Glomerular visceral epithelial cell (primary cell): ENCODE results near the gene SLC9B2.
"Not testable (repeated sequence)": the region's sequence is repeated elsewhere in the genome, so short reads cannot be mapped to it uniquely, and the experiment has no call there.

Source experiments
- DNase-seq: peaks from one replicate; pipeline ENCODE4 v3.0.0-alpha.2; 2016; ENCODE audit errors: extremely low spot score

SLC9B2 gene

DNA sequence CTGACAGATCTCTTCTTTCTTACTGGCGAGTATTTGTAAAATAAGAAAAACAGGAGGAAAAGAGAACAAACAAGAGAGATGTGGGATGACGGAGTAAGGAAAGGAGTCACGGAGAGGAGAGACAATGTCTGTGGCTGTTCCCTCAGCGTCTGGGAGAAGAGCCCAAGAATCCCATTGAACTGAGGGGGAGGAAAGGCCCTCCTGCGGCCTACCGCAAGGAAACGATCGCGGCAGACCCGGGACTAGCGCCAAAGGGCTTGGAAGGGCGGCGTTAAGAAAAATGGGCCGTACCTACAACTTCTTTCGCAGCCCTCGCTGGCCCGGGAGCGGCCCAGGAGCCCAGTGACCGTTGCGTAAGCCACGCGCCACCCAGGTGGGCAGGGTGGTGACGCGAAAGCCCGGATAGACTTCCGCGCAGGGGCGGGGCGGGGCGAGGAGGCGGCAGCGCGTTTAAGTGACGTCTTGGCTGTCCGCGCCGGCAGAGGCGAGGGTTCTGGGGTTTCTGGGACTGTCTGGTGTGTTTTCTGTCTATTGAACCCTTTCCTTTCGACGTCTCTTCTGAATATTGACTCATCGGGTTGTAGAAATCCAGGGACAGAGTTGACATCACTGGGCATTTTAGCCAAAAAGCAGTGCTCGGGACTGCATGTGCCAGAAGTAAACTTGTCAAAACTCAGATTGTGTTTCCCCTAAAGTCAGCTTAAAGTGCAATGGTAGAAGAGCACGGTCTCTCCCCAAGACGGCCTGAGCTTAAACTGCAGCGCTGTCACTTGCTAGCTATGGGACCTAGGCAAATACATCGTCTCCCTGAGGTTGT, 57.0 kb downstream of the SLC9B2 start, which contains the start of gene SLC9B1:
Gene SLC9B1, minus strand, starts transcription at position 398 of the 817 bp plus-strand sequence. CDS start 27,994 bp downstream, outside the sequence.
- DNase-seq = peak; percentile 99

DNA sequence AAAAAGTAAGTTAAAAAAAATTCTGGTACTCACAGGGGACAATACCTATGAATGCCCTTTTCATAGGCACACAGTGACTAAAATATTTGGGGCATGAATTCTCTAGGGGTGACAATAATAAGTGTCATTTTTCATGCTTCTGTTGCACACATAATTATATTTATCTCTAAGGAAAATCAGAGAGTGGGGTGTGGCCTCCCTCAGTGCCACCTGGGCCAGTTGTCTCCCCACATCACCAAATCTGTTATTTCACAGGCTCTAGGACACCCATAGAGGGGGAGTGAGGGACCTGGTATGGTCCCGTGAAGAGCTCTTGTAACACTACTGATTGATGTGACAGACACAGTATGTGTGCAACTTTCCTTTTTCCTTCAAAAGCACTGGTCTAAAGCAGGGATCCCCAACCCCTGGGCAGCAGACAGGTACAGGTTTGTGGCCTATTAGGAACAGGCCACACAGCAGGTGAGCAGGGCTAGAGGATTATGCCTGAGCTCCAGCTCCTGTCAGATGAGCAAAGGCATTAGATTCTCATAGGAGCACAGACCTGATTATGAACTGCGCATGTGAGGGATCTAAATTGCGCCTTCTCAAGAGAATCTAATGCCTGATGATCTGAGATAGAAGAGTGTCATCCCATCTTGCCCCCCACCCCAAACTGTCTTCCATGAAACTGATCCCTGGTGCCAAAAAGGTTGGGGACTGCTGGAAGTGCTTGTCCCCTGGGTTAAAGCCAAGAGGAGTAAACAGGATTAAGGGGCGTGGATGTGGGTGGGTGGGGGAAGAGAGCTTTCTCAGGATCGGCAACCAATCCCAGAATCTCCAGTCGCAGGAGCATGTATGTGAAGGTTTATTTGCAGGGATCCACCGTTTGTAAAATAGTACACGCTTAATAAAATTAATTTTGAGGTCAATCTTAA, 57.9 kb downstream of the SLC9B2 start:
- no peak for DNase-seq

DNA sequence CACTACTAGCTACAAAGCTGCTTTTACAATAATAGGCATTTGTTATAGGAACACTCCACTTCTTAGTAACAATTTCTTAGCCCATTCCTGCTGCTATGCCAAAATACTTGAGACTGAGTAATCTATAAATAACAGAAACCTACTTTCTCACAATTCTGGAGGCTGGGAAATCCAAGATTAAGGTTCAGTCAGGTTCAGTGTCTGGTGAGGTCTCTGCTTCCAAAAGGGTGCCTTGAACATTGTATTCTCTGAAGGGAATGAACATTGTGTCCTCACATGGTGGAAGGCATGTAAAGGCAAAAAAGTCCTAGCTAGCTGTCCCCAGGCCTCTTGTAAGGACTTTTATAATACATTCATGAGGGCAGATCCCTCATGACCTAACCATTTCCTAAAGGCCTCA, 64.0 kb downstream of the SLC9B2 start:
- no peak for DNase-seq

DNA sequence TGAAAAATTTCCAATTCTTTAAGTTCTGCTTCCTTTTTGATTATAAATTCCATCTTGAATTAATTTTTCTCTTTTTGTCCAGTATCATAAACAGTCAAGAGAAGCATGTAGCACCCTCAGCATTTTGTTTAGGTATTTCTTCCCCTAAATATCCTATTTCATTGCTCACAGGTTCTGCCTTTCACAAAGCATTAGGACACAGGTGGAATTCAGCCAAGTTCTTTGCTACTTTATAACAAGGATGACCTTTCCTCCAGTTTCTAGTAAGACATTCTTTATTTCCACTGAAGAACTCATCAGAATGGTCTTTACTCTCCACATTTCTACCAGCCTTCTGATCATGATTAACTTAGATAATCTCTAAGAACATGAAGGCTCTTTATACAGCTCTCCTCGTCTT, 64.5 kb downstream of the SLC9B2 start:
- no peak for DNase-seq

DNA sequence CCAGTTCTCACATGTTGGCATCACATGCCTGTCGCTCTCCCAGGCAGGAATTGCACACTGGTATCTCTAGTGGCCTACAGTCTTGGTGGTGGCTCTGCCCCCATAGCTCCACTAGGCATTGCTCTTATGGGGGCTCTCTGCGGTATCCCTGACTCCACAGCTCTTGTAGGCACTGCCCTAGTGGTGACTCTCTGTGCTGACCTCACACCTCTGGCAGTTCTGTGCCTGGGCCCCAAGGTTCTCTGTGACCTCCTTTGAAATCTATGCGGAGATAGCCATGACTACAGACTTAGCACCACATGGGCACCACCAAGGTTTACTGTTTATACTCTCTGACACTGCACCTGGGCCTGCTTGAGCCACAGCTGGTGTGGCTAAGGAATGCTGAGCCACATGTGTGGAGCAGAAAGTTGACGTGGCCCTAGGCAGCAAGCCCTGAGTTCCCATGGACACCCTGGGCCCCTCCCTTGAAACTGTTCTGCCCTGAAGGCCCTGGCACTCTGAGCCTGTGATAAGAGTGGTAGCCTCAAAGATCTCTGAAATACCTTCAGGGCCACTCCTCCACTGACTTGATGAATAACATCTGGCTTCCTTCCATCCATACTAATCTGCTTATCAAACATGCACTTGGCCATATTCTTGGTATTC, 65.1 kb downstream of the SLC9B2 start:
- no peak for DNase-seq

DNA sequence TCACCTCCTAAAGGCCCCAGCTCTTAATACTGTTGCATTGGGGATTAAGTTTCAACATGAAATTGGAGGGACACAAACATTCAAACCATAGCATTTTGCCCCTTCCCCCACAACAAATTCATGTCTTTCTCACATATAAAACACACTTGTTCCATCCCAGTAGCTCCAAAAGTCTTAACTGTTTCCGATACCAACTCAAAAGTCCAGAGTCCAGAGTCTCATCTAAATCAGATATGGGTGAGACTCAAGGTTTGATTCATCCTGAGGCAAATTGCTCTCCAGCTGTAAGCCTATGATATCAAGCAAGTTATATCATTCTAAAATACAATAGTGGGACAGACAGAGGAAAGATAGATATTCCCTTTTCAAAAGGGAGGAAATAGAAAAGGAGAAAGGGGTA, 65.8 kb downstream of the SLC9B2 start:
- DNase-seq = no peak

DNA sequence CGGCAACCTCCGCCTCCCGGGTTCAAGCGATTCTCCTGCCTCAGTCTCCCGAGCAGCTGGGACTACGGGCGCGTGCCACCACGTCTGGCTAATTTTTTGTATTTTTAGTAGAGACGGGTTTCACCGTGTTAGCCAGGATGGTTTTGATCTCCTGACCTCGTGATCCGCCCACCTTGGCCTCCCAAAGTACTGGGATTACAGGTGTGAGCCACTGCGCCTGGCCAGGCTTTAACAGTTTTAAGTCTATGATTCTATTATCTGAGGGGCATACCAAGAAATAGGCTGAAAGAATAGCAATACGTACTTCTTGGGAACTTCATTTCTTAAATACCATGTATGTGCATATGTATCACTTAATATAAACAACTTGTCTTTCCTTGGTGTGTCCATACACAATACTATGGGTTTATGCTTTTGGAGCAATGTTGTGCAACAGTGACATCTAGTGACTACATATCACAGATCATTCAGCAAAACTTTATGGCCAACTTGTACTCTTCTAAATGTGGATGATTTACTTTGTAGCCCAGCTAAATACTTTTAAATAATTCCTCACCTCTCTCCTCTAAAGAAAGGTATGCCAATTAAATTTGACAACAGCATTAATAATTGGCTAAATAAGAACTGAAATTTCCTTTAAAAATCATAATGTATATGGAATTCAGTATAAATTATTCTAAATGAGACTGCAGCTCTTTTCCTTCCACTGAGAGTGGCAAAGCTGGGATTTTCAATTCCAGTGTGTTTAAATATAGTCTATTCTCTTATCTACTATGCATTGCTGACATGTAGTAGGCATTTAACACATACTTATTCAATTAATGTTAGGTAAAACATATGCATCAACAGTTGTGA, 67.5 kb downstream of the SLC9B2 start:
- peak; percentile 68 for DNase-seq

DNA sequence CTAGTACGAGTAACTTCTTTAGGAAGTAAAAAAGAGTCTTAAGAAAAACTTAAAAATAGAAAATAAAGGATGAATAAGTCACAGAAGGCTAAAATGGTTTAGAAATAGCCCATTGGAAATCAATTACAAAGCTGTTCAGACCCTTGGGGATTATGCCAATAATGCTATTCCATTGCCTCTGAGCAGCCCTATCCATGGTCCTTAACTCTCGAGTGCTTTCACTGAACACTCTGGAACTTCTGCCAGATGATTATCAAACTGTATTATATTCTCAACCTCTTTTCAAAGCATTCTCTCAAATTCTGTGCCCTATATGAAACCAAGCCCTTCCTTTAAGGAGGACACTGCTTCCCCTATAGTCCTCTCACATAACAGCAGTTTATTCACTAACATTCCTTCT, 74.0 kb downstream of the SLC9B2 start:
- no peak for DNase-seq

DNA sequence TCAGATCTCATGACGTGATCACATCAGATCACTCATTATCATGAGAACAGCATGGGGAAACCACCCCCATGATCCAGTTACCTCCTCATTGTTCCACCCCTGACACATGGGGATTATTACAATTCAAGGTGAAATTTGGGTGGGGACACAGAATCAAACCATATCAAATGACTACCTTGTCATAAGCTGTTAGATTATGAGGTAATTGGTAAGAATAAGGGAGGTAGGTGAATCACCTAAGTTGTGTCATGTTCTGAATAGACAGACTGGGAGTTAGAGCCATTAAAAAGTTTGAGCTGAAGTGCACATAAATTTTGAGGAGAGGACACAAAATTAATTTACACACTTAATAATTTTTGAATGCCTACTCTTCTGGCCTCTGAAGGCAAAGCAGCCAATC, 81.8 kb downstream of the SLC9B2 start:
- no peak for DNase-seq

DNA sequence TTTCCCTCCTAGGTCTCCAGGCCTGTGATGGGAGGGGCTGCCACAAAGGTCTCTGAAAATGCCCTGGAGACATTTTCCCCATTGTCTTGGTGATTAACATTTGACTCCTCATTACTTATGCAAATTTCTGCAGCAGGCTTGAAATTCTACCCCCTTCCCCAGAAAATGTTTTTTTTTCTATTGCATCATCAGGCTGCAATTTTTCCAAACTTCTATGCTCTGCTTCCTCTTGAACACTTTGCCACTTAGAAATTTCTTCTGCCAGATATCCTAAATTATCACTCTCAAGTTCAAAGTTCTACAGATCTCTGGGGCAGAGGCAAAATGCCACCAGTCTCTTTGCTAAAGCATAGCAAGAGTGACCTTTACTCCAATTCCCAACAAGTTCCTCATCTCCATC, 82.6 kb downstream of the SLC9B2 start:
- DNase-seq = not testable (repeated sequence)

DNA sequence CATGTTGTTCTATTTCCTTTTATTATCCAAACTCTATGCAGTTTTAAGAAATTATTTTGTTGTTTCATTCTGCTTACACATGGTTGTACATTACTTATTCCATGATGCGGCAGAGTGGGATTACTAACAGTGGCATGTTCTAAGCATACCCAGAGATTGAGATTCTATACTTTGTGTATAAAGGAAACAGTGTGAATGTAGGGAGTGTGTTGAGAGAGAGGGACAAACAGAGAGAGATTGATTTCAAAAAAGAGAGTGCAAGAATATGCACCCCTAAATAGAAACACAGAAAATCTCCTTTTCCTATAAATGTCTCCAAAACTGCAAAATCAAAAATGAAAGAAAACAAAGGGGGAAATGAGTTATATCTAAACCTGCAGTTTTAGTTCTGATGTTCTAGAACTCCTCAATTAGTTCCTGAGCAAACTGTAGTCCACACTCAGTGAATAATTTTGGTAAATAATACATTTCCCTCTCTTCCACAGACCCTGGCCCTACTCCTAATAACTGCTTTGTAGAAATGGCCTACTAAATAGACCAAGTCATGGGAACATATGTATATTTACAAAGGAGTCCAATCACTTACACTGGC, 88.0 kb downstream of the SLC9B2 start:
- DNase-seq = no peak

DNA sequence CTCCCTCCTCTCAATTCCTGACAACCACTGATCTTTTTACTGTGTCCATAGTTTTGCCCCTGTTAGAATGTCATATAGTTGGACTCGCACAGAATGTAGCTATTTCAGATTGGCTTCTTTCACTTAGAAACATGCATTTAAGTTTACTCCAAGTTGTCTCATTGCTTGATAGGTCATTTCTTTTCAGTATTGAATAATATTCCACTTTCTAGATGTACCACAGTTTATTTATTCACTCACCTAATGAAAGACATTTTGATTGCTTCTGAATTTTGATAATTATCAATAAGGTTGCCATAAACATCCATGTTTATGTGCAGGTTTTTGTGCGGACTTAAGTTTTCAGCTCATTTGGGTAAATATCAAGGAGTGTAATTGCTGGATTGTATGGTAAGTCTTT, 95.6 kb downstream of the SLC9B2 start:
- no peak for DNase-seq
